SK-N-SH (cell line): ENCODE data around the gene PTK7. TPM values are rescaled to one million over a fixed set of nuclear protein-coding genes. Genes with fewer than 3 reads are reported as not detected.

ENCODE experiments used
- CTCF ChIA-PET: fragments of 300-600, 350-600 bp; formaldehyde crosslinking; extraction: SDS; loops from one replicate; lab custom pipeline; 2021; lab: Yijun Ruan, JAX
- POLR2A ChIA-PET: fragments of 350-600 bp; sonication (Branson Sonifier 250); formaldehyde crosslinking; extraction: SDS; loops from one replicate; lab custom pipeline; 2020; ENCODE audit warnings: antibody characterized with exemption, inconsistent platforms; lab: Yijun Ruan, JAX
- DNase-seq: peaks from one replicate; pipeline ENCODE4 v3.0.0; 2012
- H2AFZ ChIP-seq: fragments of 200-600 bp; sonication (generic); 2 replicates; pipeline ENCODE4 v1.8.1; 2016; ENCODE audit warnings: antibody characterized with exemption, mild to moderate bottlenecking, low read depth
- H3F3A ChIP-seq: fragments of 200-600 bp; sonication (generic); replicated peaks from 2 replicates; pipeline ENCODE3; 2016; ENCODE audit warnings: antibody characterized with exemption, mild to moderate bottlenecking; ENCODE audit not compliant: insufficient read depth
- H3K27ac ChIP-seq, 2 experiments: fragments of 200-500 bp in 1 of 2; fragments of 200-600 bp in 1 of 2; sonication (Bioruptor generic) in 1 of 2; sonication (generic), shearing (Covaris generic) in 1 of 2; 2 replicates each; pipeline versions ENCODE4 v1.5.1 to v1.6.1; 2014 to 2016; ENCODE audit warnings: low read depth in 2 of 2, inconsistent platforms in 1 of 2, low read length in 1 of 2, mild to moderate bottlenecking in 1 of 2, mixed read lengths in 1 of 2
- H3K27me3 ChIP-seq: fragments of 200-600 bp; sonication (generic), shearing (Covaris generic); 2 replicates; pipeline ENCODE4 v1.6.1; 2016; ENCODE audit warnings: mixed run types; ENCODE audit not compliant: insufficient read depth
- H3K36me3 ChIP-seq, 2 experiments: fragments of 200-500 bp in 1 of 2; fragments of 200-600 bp in 1 of 2; sonication (Bioruptor generic) in 1 of 2; sonication (generic) in 1 of 2; replicated peaks in 1 of 2; 2 replicates each; pipeline versions ENCODE3 to v1.5.1; 2014 to 2016; ENCODE audit warnings: low read length in 1 of 2, mild to moderate bottlenecking in 1 of 2; ENCODE audit not compliant: insufficient read depth in 2 of 2, control insufficient read depth in 1 of 2
- H3K4me1 ChIP-seq, 2 experiments: fragments of 200-500 bp in 1 of 2; fragments of 200-600 bp in 1 of 2; sonication (Bioruptor generic) in 1 of 2; sonication (generic), shearing (Covaris generic) in 1 of 2; 2 replicates each; pipeline versions ENCODE4 v1.5.1 to v1.6.1; 2014 to 2016; ENCODE audit warnings: low read depth in 1 of 2, low read length in 1 of 2, mixed run types in 1 of 2; ENCODE audit not compliant: insufficient read depth in 2 of 2, control insufficient read depth in 1 of 2
- H3K4me2 ChIP-seq: fragments of 200-600 bp; sonication (generic), shearing (Covaris generic); 2 replicates; pipeline ENCODE4 v1.6.1; 2017; ENCODE audit warnings: mixed run types
- H3K4me3 ChIP-seq, 2 experiments: fragments of 200-500 bp in 1 of 2; fragments of 200-600 bp in 1 of 2; sonication (Bioruptor generic) in 1 of 2; sonication (generic), shearing (Covaris generic) in 1 of 2; 2 replicates each; pipeline versions ENCODE4 v1.5.1 to v1.8.1; 2014 to 2016; ENCODE audit warnings: low read depth in 2 of 2, inconsistent platforms in 1 of 2, low read length in 1 of 2, mild to moderate bottlenecking in 1 of 2, mixed read lengths in 1 of 2, moderate library complexity in 1 of 2
- H3K79me2 ChIP-seq: fragments of 200-600 bp; sonication (generic); 2 replicates; pipeline ENCODE4 v1.8.1; 2017; ENCODE audit warnings: mild to moderate bottlenecking; ENCODE audit not compliant: insufficient read depth
- H3K9ac ChIP-seq: fragments of 200-600 bp; sonication (generic); 2 replicates; pipeline ENCODE4 v1.6.1; 2017; ENCODE audit warnings: mixed run types
- H3K9me2 ChIP-seq: fragments of 200-600 bp; sonication (generic); 2 replicates; pipeline ENCODE4 v1.6.1; 2017; ENCODE audit warnings: mixed run types
- H3K9me3 ChIP-seq: fragments of 200-600 bp; sonication (generic); 2 replicates; pipeline ENCODE4 v1.6.1; 2017; ENCODE audit warnings: mixed run types, mild to moderate bottlenecking, moderate library complexity
- H4K20me1 ChIP-seq: fragments of 200-600 bp; sonication (generic); 2 replicates; pipeline ENCODE4 v1.6.1; 2017; ENCODE audit warnings: mild to moderate bottlenecking, mixed run types; ENCODE audit not compliant: insufficient read depth
- CHD2 ChIP-seq: fragments of 150-350 bp; IDR thresholded peaks from 2 replicates; pipeline ENCODE4 v1.6.1; 2018; ENCODE audit warnings: low read length; ENCODE audit not compliant: partially characterized antibody
- CTCF ChIP-seq: fragments of 200-600 bp; sonication (generic); IDR thresholded peaks from 2 replicates; pipeline ENCODE4 v1.6.1; 2017; ENCODE audit warnings: antibody characterized with exemption, mild to moderate bottlenecking, moderate library complexity
- ELF1 ChIP-seq: IDR thresholded peaks from 2 replicates; pipeline ENCODE4 v1.4.0; 2012
- EP300 ChIP-seq, 2 experiments: IDR thresholded peaks; 2 replicates each; pipeline versions ENCODE4 v1.4.0 to v1.6.1; 2012; ENCODE audit warnings: borderline replicate concordance in 1 of 2, low read depth in 1 of 2, low read length in 1 of 2
- EZH2phosphoT487 ChIP-seq: fragments of 200-600 bp; sonication (generic); IDR thresholded peaks from 2 replicates; pipeline ENCODE4 v1.6.1; 2017; ENCODE audit warnings: low read depth, mixed run types, mild to moderate bottlenecking, antibody characterized with exemption, moderate library complexity, borderline replicate concordance
- FOSL2 ChIP-seq: IDR thresholded peaks from 2 replicates; pipeline ENCODE4 v1.4.0; 2012; ENCODE audit warnings: low read depth, mild to moderate bottlenecking, moderate library complexity, borderline replicate concordance
- FOXJ3 ChIP-seq: sonication (generic); formaldehyde crosslinking; IDR thresholded peaks from 2 replicates; pipeline ENCODE4 v1.5.1; 2020; ENCODE audit warnings: mild to moderate bottlenecking, missing genetic modification reagents
- FOXM1 ChIP-seq: IDR thresholded peaks from 2 replicates; pipeline ENCODE4 v1.4.0; 2012; ENCODE audit warnings: low read depth, mild to moderate bottlenecking
- GABPA ChIP-seq: IDR thresholded peaks from 2 replicates; pipeline ENCODE4 v1.4.0; 2012; ENCODE audit warnings: low read depth, mild to moderate bottlenecking
- JUND ChIP-seq: IDR thresholded peaks from 2 replicates; pipeline ENCODE4 v1.4.0; 2012
- MAX ChIP-seq: IDR thresholded peaks from 2 replicates; pipeline ENCODE4 v1.4.0; 2012; ENCODE audit warnings: low read depth
- MEF2A ChIP-seq: IDR thresholded peaks from 2 replicates; pipeline ENCODE4 v1.4.0; 2012; ENCODE audit warnings: low read depth, borderline replicate concordance
- MXI1 ChIP-seq: IDR thresholded peaks from 2 replicates; pipeline ENCODE4 v1.6.1; 2012; ENCODE audit warnings: mild to moderate bottlenecking, low read depth, low read length, improper control_type of control experiment
- NRF1 ChIP-seq: IDR thresholded peaks from 2 replicates; pipeline ENCODE4 v1.6.1; 2012; ENCODE audit warnings: low read depth, mild to moderate bottlenecking, low read length
- RAD21 ChIP-seq: IDR thresholded peaks from 2 replicates; pipeline ENCODE4 v1.6.1; 2012; ENCODE audit warnings: mild to moderate bottlenecking, low read length
- RCOR1 ChIP-seq: fragments of 150-350 bp; IDR thresholded peaks from 2 replicates; pipeline ENCODE4 v1.6.1; 2017; ENCODE audit warnings: antibody characterized with exemption, low read length
- REST ChIP-seq: IDR thresholded peaks from 2 replicates; pipeline ENCODE4 v1.6.1; 2012; ENCODE audit warnings: mild to moderate bottlenecking, low read depth, low read length, moderate library complexity
- RXRA ChIP-seq: IDR thresholded peaks from 2 replicates; pipeline ENCODE4 v1.4.0; 2012; ENCODE audit warnings: low read depth, mild to moderate bottlenecking, borderline replicate concordance
- SMC3 ChIP-seq: IDR thresholded peaks from 2 replicates; pipeline ENCODE4 v1.6.1; 2012; ENCODE audit warnings: low read depth, low read length, improper control_type of control experiment
- TAF1 ChIP-seq: IDR thresholded peaks from 2 replicates; pipeline ENCODE4 v1.6.1; 2012; ENCODE audit warnings: low read depth, mild to moderate bottlenecking, low read length, moderate library complexity, borderline replicate concordance
- TCF12 ChIP-seq: IDR thresholded peaks from 2 replicates; pipeline ENCODE4 v1.4.0; 2012
- TEAD4 ChIP-seq: IDR thresholded peaks from 2 replicates; pipeline ENCODE4 v1.4.0; 2012; ENCODE audit warnings: mild to moderate bottlenecking, borderline replicate concordance; ENCODE audit not compliant: insufficient read depth
- USF1 ChIP-seq: IDR thresholded peaks from 2 replicates; pipeline ENCODE4 v1.4.0; 2012; ENCODE audit warnings: low read depth, borderline replicate concordance
- YY1 ChIP-seq: IDR thresholded peaks from 2 replicates; pipeline ENCODE4 v1.4.0; 2012; ENCODE audit warnings: low read depth, mild to moderate bottlenecking
- ZBTB33 ChIP-seq: IDR thresholded peaks from 2 replicates; pipeline ENCODE4 v1.4.0; 2012; ENCODE audit warnings: low read depth, borderline replicate concordance
- WGBS: methylation state at CpG from one replicate; pipeline ENCODE4 v1.1.6; 2017; ENCODE audit warnings: low lambda C conversion rate; 5-methylcytosine and 5-hydroxymethylcytosine counted together
- polyA plus RNA-seq, 3 experiments: library from polyadenylated mRNA; depleted of rRNA; stranded (reverse); fragments of >200 nt; gene quantifications; 2 replicates each; pipeline ENCODE4 v1.2.3, GENCODE V29; 2012

The PTK7 gene
- polyA plus RNA-seq, 1 of the 3 experiments (the other 2 are of a cell fraction) = 105 TPM

- H3K4me3 ChIP-seq = peak within 1 kb of the TSS; percentile 78 to 95
- H3K9ac ChIP-seq = peak within 1 kb of the TSS; percentile 98
- peaks cover 62% of the 10 kb centered on the region for H3K79me2 ChIP-seq
- peaks cover 11 to 32% of the 10 kb centered on the region in 2 experiments for H3K4me1 ChIP-seq
- POLR2A ChIA-PET = interaction anchor here (0.6 to 2.5 kb wide), 18 partner anchors 11 to 521 kb away, joined by 3 to 8 read pairs (median 4); partner anchors contain the start of genes CNPY3, KLHDC3, MEA1 and PPP2R5D
- no peaks in the 10 kb centered on the region for H4K20me1 ChIP-seq
- H3K9me2 ChIP-seq = no peaks in the 10 kb centered on the region
- 2% methylated on average over 24 of the region's 45 CpGs for WGBS
- H3K27me3 ChIP-seq = no peaks in the 10 kb centered on the region
- H3K27ac ChIP-seq = peak within 1 kb of the TSS; percentile 87 to 88
- 0 out of 2 replicates have a peak within 1 kb of the TSS, but pooled peaks have one; percentile 1 for H2AFZ ChIP-seq
- H3K36me3 ChIP-seq = peaks cover 11 to 37% of the 10 kb centered on the region in 2 experiments
- peak within 1 kb of the TSS; percentile 99 for H3K4me2 ChIP-seq
- peak; percentile 98 for DNase-seq
- H3K9me3 ChIP-seq = no peaks in the 10 kb centered on the region
- CTCF ChIA-PET = interaction anchor here (0.9 to 1.7 kb wide), 6 partner anchors 9 to 90 kb away, joined by 3 to 8 read pairs (median 4); no protein-coding TSS in a partner anchor
- peaks cover 11% of the 10 kb centered on the region for H3F3A ChIP-seq
- TF ChIP-seq RCOR1 (0 out of 2 replicates have a peak, but pooled peaks have one; percentile 11), REST (0 out of 2 replicates have a peak, but pooled peaks have one; percentile 26), SMC3 (no peak), FOSL2 (no peak), EZH2phosphoT487 (no peak), TCF12 (no peak), MXI1 (peak; percentile 83; the same call in 1 of the 2 replicates), YY1 (peak; percentile 47; the same call in 1 of the 2 replicates), JUND (no peak), CHD2 (peak; percentile 75), CTCF (no peak; the same call in 1 of the 2 replicates), NRF1 (no peak), USF1 (peak; percentile 60; the same call in 1 of the 2 replicates), ZBTB33 (no peak), GABPA (peak; percentile 87), FOXM1 (no peak), MEF2A (no peak), RAD21 (no peak), MAX (peak; percentile 87), TAF1 (peak; percentile 81), RXRA (no peak), ELF1 (peak; percentile 75), FOXJ3 (CRISPR knock-in tag) (no peak), TEAD4 (no peak), EP300 (IDR thresholded peaks at IDR 0.05; ENCODE audit: borderline replicate concordance in 1 of 2, low read depth in 1 of 2, low read length in 1 of 2) (no peak)
These were observed 22.4 kb upstream of the PTK7 start, which contains the start of gene CUL7 for GRCh38 chr6:43053545-43054205. TSS of gene CUL7 (minus strand) at chr6:43053851. CDS start at chr6:43052788, 1,063 bp downstream.
